Immature natural killer cell (primary cell): Measurements from ENCODE around the gene GOLPH3. TPM values are rescaled to one million over a fixed set of nuclear protein-coding genes. Genes with fewer than 3 reads are reported as not detected.

Source experiments
- DNase-seq, 3 donors: peaks; one replicate each; pipeline ENCODE4 v3.0.0; 2022; ENCODE audit warnings: mixed read lengths in 1 of 3
- H3K27ac Mint-ChIP-seq, 6 donors: one replicate each; pipeline ENCODE4 v1.8.0; 2020; ENCODE audit warnings: mixed read lengths in 6 of 6, mild to moderate bottlenecking in 5 of 6, inconsistent platforms in 4 of 6, moderate library complexity in 3 of 6
- H3K27me3 Mint-ChIP-seq, 3 donors: one replicate each; pipeline ENCODE4 v1.8.0; 2020 to 2021; ENCODE audit warnings: low read depth in 3 of 3, mild to moderate bottlenecking in 3 of 3, mixed read lengths in 3 of 3, moderate library complexity in 3 of 3, inconsistent platforms in 1 of 3
- H3K36me3 Mint-ChIP-seq, 3 donors: one replicate each; pipeline ENCODE4 v1.8.0; 2020; ENCODE audit warnings: mixed read lengths in 3 of 3, inconsistent platforms in 2 of 3, mild to moderate bottlenecking in 2 of 3
- H3K4me1 Mint-ChIP-seq, 2 donors: one replicate each; pipeline ENCODE4 v1.8.0; 2020; ENCODE audit warnings: inconsistent platforms in 2 of 2, mild to moderate bottlenecking in 2 of 2, mixed read lengths in 2 of 2, moderate library complexity in 1 of 2
- H3K4me3 Mint-ChIP-seq, 5 donors: one replicate each; pipeline ENCODE4 v1.8.0; 2020; ENCODE audit warnings: mild to moderate bottlenecking in 5 of 5, mixed read lengths in 5 of 5, inconsistent platforms in 3 of 5, moderate library complexity in 3 of 5
- H3K9me3 Mint-ChIP-seq, 6 donors: one replicate each; pipeline ENCODE4 v1.8.0; 2020; ENCODE audit warnings: mild to moderate bottlenecking in 6 of 6, mixed read lengths in 6 of 6, inconsistent platforms in 4 of 6, moderate library complexity in 3 of 6
- polyA plus RNA-seq, 3 donors: library from polyadenylated mRNA; unstranded; fragments of 300-500 nt; fragmentation: Illumina TruSeq; gene quantifications; one replicate each; pipeline ENCODE4 v1.2.3, GENCODE V29; 2021

Gene GOLPH3
- polyA plus RNA-seq, 3 donors from 2014 or later = 109 to 128 (median 125) TPM

GRCh38 chr5:32143617-32144377 lies 30.3 kb downstream of the GOLPH3 start:
- H3K27me3 Mint-ChIP-seq = peaks cover 0 to 1% (median 0%) of the 10 kb centered on the region in 3 donors
- peak overlapping the region in 3 of 6 donors; percentile 7 to 30 (median 16) for H3K27ac Mint-ChIP-seq
- H3K4me1 Mint-ChIP-seq = peaks cover 55 to 76% of the 10 kb centered on the region in 2 donors

GRCh38 chr5:32138839-32139493 lies 35.2 kb downstream of the GOLPH3 start:
- Mint-ChIP-seq H3K4me1 (peaks cover 25 to 45% of the 10 kb centered on the region in 2 donors), H3K27ac (peak overlapping the region in 2 of 6 donors; percentile 42 to 55), H3K27me3 (peaks cover 0 to 1% (median 0%) of the 10 kb centered on the region in 3 donors), H3K36me3 (peaks cover 6 to 13% (median 8%) of the 10 kb centered on the region in 3 donors), H3K9me3 (no peaks in the 10 kb centered on the region), H3K4me3 (no peak overlapping the region)
- no peak for DNase-seq

More at GRCh38 chr5:32143617-32144377, 30.3 kb downstream of the GOLPH3 start:
- no peak for DNase-seq
- Mint-ChIP-seq H3K9me3 (no peaks in the 10 kb centered on the region), H3K4me3 (no peak overlapping the region), H3K36me3 (peaks cover under 1 to 4% (median 3%) of the 10 kb centered on the region in 3 donors)

GRCh38 chr5:32136342-32136741 lies 37.8 kb downstream of the GOLPH3 start:
- peaks cover 29 to 63% of the 10 kb centered on the region in 2 donors for H3K4me1 Mint-ChIP-seq
- peaks cover 8 to 15% (median 9%) of the 10 kb centered on the region in 3 donors for H3K36me3 Mint-ChIP-seq

GRCh38 chr5:32135086-32135485 lies 39.0 kb downstream of the GOLPH3 start:
- no peak for DNase-seq
- Mint-ChIP-seq H3K9me3 (no peaks in the 10 kb centered on the region), H3K27ac (peak overlapping the region in 4 of 6 donors; percentile 5 to 55 (median 16)), H3K27me3 (no peaks in the 10 kb centered on the region), H3K4me1 (peaks cover 30 to 66% of the 10 kb centered on the region in 2 donors), H3K36me3 (peaks cover 9 to 12% (median 9%) of the 10 kb centered on the region in 3 donors), H3K4me3 (no peak overlapping the region)

More at GRCh38 chr5:32136342-32136741, 37.8 kb downstream of the GOLPH3 start:
- Mint-ChIP-seq H3K27ac (no peak overlapping the region), H3K9me3 (no peaks in the 10 kb centered on the region), H3K27me3 (no peaks in the 10 kb centered on the region), H3K4me3 (no peak overlapping the region)
- DNase-seq = no peak

GRCh38 chr5:32132757-32133156 lies 41.4 kb downstream of the GOLPH3 start:
- DNase-seq = no peak
- Mint-ChIP-seq H3K9me3 (no peaks in the 10 kb centered on the region), H3K4me1 (peaks cover 34 to 72% of the 10 kb centered on the region in 2 donors), H3K27ac (peak overlapping the region in 5 of 6 donors; percentile 48 to 78 (median 58)), H3K27me3 (no peaks in the 10 kb centered on the region), H3K36me3 (peaks cover 9 to 12% (median 9%) of the 10 kb centered on the region in 3 donors), H3K4me3 (no peak overlapping the region)

GRCh38 chr5:32131604-32132003 lies 42.5 kb downstream of the GOLPH3 start:
- peaks cover 9 to 14% (median 9%) of the 10 kb centered on the region in 3 donors for H3K36me3 Mint-ChIP-seq
- peaks cover 37 to 80% of the 10 kb centered on the region in 2 donors for H3K4me1 Mint-ChIP-seq
- DNase-seq = no peak
- peak overlapping the region in 2 of 6 donors; percentile 54 to 62 for H3K27ac Mint-ChIP-seq
- no peaks in the 10 kb centered on the region for H3K9me3 Mint-ChIP-seq
- no peaks in the 10 kb centered on the region for H3K27me3 Mint-ChIP-seq
- H3K4me3 Mint-ChIP-seq = no peak overlapping the region

GRCh38 chr5:32130865-32131264 lies 43.3 kb downstream of the GOLPH3 start:
- peak overlapping the region in 2 of 6 donors; percentile 42 to 54 for H3K27ac Mint-ChIP-seq
- no peaks in the 10 kb centered on the region for H3K27me3 Mint-ChIP-seq
- no peaks in the 10 kb centered on the region for H3K9me3 Mint-ChIP-seq
- DNase-seq = no peak
- H3K4me3 Mint-ChIP-seq = no peak overlapping the region
- peaks cover 10 to 18% (median 11%) of the 10 kb centered on the region in 3 donors for H3K36me3 Mint-ChIP-seq
- H3K4me1 Mint-ChIP-seq = peaks cover 41 to 85% of the 10 kb centered on the region in 2 donors

GRCh38 chr5:32129074-32129598 lies 45.0 kb downstream of the GOLPH3 start:
- peaks cover 7 to 12% (median 9%) of the 10 kb centered on the region in 3 donors for H3K36me3 Mint-ChIP-seq
- H3K4me1 Mint-ChIP-seq = peaks cover 42 to 92% of the 10 kb centered on the region in 2 donors
- no peaks in the 10 kb centered on the region for H3K9me3 Mint-ChIP-seq
- H3K4me3 Mint-ChIP-seq = peak overlapping the region in 2 of 5 donors; percentile 40 to 75
- peak overlapping the region in 5 of 6 donors; percentile 25 to 73 (median 64) for H3K27ac Mint-ChIP-seq
- H3K27me3 Mint-ChIP-seq = peaks cover 0 to 2% (median 0%) of the 10 kb centered on the region in 3 donors
- no peak for DNase-seq

GRCh38 chr5:32127711-32128110 lies 46.4 kb downstream of the GOLPH3 start:
- no peak for DNase-seq
- H3K4me1 Mint-ChIP-seq = peaks cover 46 to 94% of the 10 kb centered on the region in 2 donors
- H3K4me3 Mint-ChIP-seq = peak overlapping the region in 2 of 5 donors; percentile 22 to 59
- H3K27ac Mint-ChIP-seq = peak overlapping the region in 2 of 6 donors; percentile 20 to 33
- peaks cover 4 to 16% (median 9%) of the 10 kb centered on the region in 3 donors for H3K36me3 Mint-ChIP-seq
- peaks cover 0 to 2% (median 0%) of the 10 kb centered on the region in 3 donors for H3K27me3 Mint-ChIP-seq
- H3K9me3 Mint-ChIP-seq = no peaks in the 10 kb centered on the region

GRCh38 chr5:32126691-32127090 lies 47.4 kb downstream of the GOLPH3 start:
- Mint-ChIP-seq H3K4me3 (no peak overlapping the region), H3K27me3 (peaks cover 0 to 2% (median 0%) of the 10 kb centered on the region in 3 donors), H3K4me1 (peaks cover 45 to 89% of the 10 kb centered on the region in 2 donors), H3K9me3 (no peaks in the 10 kb centered on the region), H3K27ac (peak overlapping the region in 4 of 6 donors; percentile 20 to 46 (median 24)), H3K36me3 (peaks cover 4 to 18% (median 9%) of the 10 kb centered on the region in 3 donors)
- no peak for DNase-seq

- no peaks in the 10 kb centered on the region for H3K9me3 Mint-ChIP-seq
- DNase-seq = no peak
- peaks cover 0 to 2% (median 0%) of the 10 kb centered on the region in 3 donors for H3K27me3 Mint-ChIP-seq
- H3K36me3 Mint-ChIP-seq = peaks cover 4 to 31% (median 12%) of the 10 kb centered on the region in 3 donors
- no peak overlapping the region for H3K4me3 Mint-ChIP-seq
- peak overlapping the region in 2 of 6 donors; percentile 3 to 5 for H3K27ac Mint-ChIP-seq
- peaks cover 40 to 75% of the 10 kb centered on the region in 2 donors for H3K4me1 Mint-ChIP-seq
Observed at GRCh38 chr5:32123889-32124676, 50.0 kb downstream of the GOLPH3 start.

- peaks cover 4 to 31% (median 12%) of the 10 kb centered on the region in 3 donors for H3K36me3 Mint-ChIP-seq
- H3K4me3 Mint-ChIP-seq = no peak overlapping the region
- no peaks in the 10 kb centered on the region for H3K9me3 Mint-ChIP-seq
- no peak for DNase-seq
- H3K27me3 Mint-ChIP-seq = peaks cover 0 to 2% (median 0%) of the 10 kb centered on the region in 3 donors
- H3K27ac Mint-ChIP-seq = peak overlapping the region in 3 of 6 donors; percentile 3 to 46 (median 37)
- peaks cover 33 to 67% of the 10 kb centered on the region in 2 donors for H3K4me1 Mint-ChIP-seq
Observed at GRCh38 chr5:32123058-32123805, 50.9 kb downstream of the GOLPH3 start.
